NCI-H1092 (cell line): ENCODE results near the gene FLRT2.

Experiments
- DNase-seq: peaks from one replicate; lab custom pipeline; 2025; lab: John Stamatoyannopoulos, UW

The FLRT2 gene

DNA sequence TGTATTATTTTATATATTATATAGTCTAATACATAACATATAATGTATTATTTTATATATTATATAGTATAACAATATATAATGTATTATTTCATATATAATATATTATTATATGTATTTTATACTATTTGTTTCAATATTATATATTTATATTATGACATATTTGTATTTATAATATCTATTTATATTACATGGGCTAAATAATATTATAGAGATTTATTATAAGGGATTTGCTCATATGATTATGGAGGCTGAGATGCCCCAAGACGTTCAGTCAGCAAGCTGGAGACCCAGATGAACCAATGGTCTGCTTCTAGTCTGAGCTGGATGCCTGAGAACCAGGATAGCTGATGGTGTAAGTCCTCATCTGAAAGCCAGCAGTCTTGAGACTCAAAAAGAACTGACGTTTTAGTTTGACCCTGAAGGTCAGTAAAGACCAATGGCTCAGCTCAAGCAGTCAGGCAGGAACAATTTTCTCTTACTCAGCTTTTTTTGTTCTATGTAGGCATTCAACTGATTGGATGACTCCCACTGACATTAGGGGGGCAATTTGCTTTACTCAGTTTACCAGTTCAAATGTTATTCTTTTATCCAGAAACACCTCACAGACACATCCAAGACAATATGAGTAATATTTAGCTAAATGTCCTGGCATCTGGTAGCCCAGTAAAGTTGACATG, 130.4 kb downstream of the FLRT2 start:
- DNase-seq: no peak

- no peak for DNase-seq
Observed at GRCh38 chr14:85662096-85662495, 132.2 kb downstream of the FLRT2 start.

DNA sequence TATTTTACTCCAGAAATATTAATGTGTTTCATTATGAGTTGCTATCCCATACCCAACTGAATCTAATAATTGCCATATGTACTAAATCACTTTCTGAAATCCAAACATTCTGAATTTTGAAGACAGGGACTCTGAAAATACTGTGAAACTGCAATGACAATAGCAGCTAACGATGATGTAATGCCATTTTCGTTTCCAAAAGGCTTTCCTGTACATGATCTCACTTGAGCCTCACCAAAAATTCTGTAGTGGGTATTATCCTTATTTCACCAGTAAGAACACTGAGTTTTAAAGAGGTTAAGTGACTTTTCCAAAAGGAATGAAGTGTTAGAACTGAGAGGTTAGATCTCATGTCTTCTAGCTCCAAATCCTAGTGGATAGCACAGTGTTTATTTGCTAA, 133.3 kb downstream of the FLRT2 start:
- no peak for DNase-seq

DNA sequence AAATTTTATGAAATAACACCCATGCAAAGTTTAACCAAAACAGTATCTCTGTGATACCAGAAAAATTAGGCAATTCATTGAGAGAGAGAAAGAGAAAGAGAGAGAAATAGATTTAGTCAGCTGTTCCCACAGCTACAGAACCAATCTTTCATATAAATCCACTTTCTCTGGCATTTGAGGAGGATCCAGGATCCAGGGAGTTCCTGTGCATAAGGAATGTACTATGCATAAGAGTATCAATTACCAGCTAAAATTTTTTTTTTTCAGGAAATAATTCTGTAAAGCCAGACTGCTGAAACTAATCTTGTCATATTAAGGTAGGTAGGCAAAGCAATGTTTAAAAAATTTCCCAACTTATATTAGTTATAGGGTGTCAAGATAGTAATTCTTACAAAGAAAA, 133.7 kb downstream of the FLRT2 start:
- DNase-seq: no peak

DNA sequence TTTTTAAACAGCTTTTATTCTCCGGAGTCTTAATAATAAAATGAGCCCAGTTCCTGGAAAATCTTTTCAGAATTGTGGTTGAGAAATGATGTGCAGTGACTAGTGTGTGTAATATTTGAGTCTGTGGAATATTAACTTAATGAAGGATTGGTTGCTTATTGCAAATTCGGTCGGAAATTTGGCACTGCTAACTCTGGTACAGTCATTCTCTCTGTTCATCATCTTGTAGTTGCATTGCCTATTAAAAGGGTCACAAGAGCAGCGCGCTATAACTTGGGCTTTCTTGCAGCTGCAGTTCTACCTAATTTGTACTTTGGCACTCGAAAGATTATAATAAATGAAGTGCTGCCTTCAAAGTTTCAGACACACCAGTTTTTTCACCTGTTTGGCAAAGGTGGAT, 146.0 kb downstream of the FLRT2 start:
- no peak for DNase-seq

DNA sequence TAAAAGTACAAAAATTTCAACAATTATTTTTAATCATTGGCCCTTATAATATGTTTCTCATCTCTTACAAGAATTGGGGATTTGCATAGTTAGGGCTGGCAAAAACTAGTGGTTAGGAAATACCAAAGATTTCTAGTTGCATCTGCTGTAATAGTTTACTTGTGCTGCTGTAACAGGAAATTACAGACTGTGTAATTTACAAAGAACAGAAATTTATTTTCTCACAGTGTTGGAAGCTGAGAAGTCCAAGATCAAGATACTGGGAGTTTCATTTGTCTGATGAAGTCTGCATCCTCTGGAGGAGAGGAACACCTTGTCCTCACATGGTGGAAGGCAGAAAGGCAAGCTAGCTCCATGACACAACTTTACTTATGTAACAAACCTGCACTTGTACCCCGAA, 157.0 kb downstream of the FLRT2 start:
- no peak for DNase-seq

- DNase-seq: no peak
Observed at GRCh38 chr14:85687456-85687855, 157.5 kb downstream of the FLRT2 start.

- no peak for DNase-seq
Observed at GRCh38 chr14:85688006-85688405, 158.1 kb downstream of the FLRT2 start.

- DNase-seq: no peak
Observed at GRCh38 chr14:85695300-85695699, 165.4 kb downstream of the FLRT2 start.

DNA sequence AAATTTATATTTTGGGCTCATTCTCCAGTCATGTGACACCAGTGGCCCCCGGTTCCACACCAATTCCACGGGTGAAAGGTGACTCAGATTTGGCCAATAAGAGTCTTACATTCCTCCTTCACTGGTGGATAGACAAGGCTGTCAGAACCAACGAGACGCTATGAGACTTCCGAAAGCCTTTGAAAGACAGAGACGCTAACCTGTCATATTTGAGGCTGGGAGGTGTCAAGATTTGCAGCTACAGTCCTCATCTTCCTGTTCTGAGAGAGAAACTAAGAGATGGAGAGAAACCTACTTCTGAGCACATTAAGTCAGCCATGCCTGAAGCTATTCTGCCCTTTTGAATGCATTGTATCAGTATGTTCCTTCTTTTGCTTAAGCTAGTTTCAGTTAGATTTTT, 171.2 kb downstream of the FLRT2 start:
- DNase-seq: no peak

- no peak for DNase-seq
Observed at GRCh38 chr14:85701763-85702162, 171.8 kb downstream of the FLRT2 start.

DNA sequence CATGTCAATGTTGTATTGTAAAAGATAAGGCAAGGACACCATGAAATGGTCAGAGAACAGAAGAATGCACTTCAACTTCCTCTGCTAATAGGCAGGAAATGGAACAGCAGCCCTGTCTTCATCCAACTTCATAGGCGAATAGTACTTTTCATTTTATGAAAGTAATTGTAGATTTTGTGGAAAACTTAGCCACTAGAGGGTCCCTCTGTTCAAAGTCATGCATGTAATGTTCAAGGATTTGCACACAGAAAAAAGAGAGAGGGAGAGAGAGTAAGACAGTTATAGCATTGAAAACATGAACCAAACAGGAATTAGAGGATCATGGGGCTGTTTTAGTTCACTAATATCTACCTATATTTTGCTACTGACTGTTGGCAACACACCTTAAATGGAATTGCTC, 172.2 kb downstream of the FLRT2 start:
- DNase-seq: no peak

GRCh38 chr14:85702997-85703396, 173.1 kb downstream of the FLRT2 start:
- DNase-seq: no peak
